Measurements from ENCODE around the gene CAPN15. TPM values are rescaled to one million over a fixed set of nuclear protein-coding genes. Genes with fewer than 3 reads are reported as not detected.

CAPN15 gene
- total and polyA plus RNA-seq, 5 experiments from 2014 or later: 5.5 to 63.2 (median 7.9) TPM

DNA sequence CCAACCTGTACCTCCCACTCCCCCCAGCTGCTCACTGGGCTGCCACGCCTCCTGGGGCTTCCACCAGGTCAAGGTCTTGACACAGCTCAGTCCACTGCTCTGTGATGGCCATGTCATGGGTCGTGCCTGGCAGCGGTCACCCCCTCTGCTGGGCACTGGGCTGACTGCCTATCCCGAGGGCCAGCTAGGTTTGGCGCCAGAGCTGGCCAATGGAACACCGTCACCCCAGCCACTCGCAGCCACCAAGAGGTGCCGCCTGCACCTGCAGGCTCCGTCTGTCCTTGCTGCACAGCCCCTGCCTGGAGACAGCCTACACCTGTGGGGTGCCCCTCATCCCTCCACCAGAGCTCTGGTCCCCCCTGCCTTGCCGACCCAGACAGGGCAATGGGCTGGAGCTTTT, 57.8 kb downstream of the CAPN15 start:
- no peaks in the 10 kb centered on the region for H3K27me3 Mint-ChIP-seq
- H3K36me3 Mint-ChIP-seq: no peaks in the 10 kb centered on the region
- POLR2A ChIA-PET: interaction anchor here (0.8 to 1.8 kb wide), 3 partner anchors 12 to 1187 kb away, joined by 3 to 5 read pairs (median 5); partner anchors contain the start of genes EME2 and NHLRC4
- H3K27ac Mint-ChIP-seq: peak overlapping the region in 2 of 10 donors; percentile 47 to 76
- no peak overlapping the region for H3K4me3 Mint-ChIP-seq
- DNase-seq: no peak
- ATAC-seq: no peak
- peaks cover 6 to 15% (median 10%) of the 10 kb centered on the region in 4 donors for H3K4me1 Mint-ChIP-seq
- H3K9me3 Mint-ChIP-seq: no peaks in the 10 kb centered on the region

- Mint-ChIP-seq H3K27ac (peak overlapping the region in 3 of 10 donors; percentile 21 to 76 (median 56)), H3K9me3 (no peaks in the 10 kb centered on the region)
- POLR2A ChIA-PET: interaction anchor here (1.4 to 1.8 kb wide), 2 partner anchors 11 to 19 kb away, joined by 3 to 5 read pairs; partner anchors contain the start of gene NHLRC4
Observed at GRCh38 chr16:586047-586644, 58.6 kb downstream of the CAPN15 start.

GRCh38 chr16:586645-587590, 59.4 kb downstream of the CAPN15 start:
- peak overlapping the region in 8 of 10 donors; percentile 11 to 98 (median 78) for H3K27ac Mint-ChIP-seq
- H3K4me1 Mint-ChIP-seq: peaks cover 15 to 29% (median 24%) of the 10 kb centered on the region in 4 donors
- ATAC-seq (no peak), DNase-seq (no peak)
- H3K4me3 Mint-ChIP-seq: peak overlapping the region; percentile 52 to 98 (median 92)
- POLR2A ChIA-PET: interaction anchor here (1.2 to 1.8 kb wide), 5 partner anchors 9 to 89 kb away, joined by 3 to 5 read pairs (median 3); partner anchors contain the start of genes NHLRC4 and RHBDL1
- no peaks in the 10 kb centered on the region for H3K27me3 Mint-ChIP-seq
- no peaks in the 10 kb centered on the region for H3K9me3 Mint-ChIP-seq
- no peaks in the 10 kb centered on the region for H3K36me3 Mint-ChIP-seq

More at GRCh38 chr16:586047-586644, 58.6 kb downstream of the CAPN15 start:
- DNase-seq: no peak
- no peaks in the 10 kb centered on the region for H3K36me3 Mint-ChIP-seq
- H3K27me3 Mint-ChIP-seq: no peaks in the 10 kb centered on the region
- peaks cover 13 to 22% (median 17%) of the 10 kb centered on the region in 4 donors for H3K4me1 Mint-ChIP-seq
- ATAC-seq: no peak
- peak overlapping the region in 1 of 10 donors; percentile 7 for H3K4me3 Mint-ChIP-seq

GRCh38 chr16:588639-588888, 61.1 kb downstream of the CAPN15 start:
- H3K36me3 Mint-ChIP-seq: no peaks in the 10 kb centered on the region
- peaks cover 20 to 41% (median 37%) of the 10 kb centered on the region in 4 donors for H3K4me1 Mint-ChIP-seq
- DNase-seq (peak in 9 of 10 donors; percentile 48 to 87 (median 67)), ATAC-seq (peak; percentile 31 to 34)
- POLR2A ChIA-PET: interaction anchor here (0.7 to 1.9 kb wide), 10 partner anchors 10 to 1944 kb away, joined by 3 to 12 read pairs (median 4); partner anchors contain the start of genes METTL26 and WDR90
- no peaks in the 10 kb centered on the region for H3K9me3 Mint-ChIP-seq
- peak overlapping the region; percentile 88 to 99 (median 96) for H3K4me3 Mint-ChIP-seq
- peak overlapping the region; percentile 92 to 99 (median 98) for H3K27ac Mint-ChIP-seq
- no peaks in the 10 kb centered on the region for H3K27me3 Mint-ChIP-seq

DNA sequence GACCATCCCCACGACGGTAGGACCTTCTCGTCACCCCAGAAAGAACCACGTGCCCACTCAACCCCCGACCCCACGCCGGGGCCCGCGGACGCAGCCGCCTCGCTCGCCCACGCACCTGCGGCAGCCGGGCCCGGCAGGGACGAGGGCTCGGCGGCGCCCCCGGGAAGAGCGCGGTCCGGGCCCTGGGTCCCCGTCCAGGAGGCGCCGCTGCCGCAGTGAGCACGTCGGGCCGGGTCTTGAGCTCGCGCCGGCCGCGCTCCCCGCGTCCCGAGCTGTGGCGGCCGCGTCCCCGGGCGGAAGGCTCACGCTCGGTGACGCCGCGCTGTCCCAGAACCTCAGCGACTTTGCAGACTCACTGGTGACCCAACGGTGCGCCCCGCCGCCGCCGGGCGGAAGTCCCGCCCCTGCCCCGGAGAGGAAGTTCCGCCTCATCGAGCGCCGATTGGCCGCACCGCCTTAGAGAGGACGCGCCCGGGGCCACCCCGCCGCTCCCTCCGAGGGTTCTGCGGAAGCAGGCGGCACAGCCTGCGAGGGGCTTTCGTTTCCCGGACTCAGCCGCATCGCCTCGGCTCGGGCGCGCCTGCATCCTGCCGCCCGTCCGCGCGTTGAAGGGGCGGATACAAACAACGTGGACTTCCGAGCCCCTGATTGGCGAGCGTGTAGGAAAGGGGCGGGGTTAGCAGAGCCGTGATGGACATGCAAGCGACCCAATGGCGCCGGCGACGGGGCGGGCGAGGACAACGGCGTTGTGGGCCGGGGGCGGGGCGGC, 61.6 kb downstream of the CAPN15 start:
- POLR2A ChIA-PET: interaction anchor here (0.7 to 1.9 kb wide), 10 partner anchors 10 to 1944 kb away, joined by 3 to 12 read pairs (median 4); partner anchors contain the start of genes METTL26 and WDR90
- H3K4me1 Mint-ChIP-seq: peaks cover 22 to 43% (median 41%) of the 10 kb centered on the region in 4 donors
- peak overlapping the region; percentile 95 to 100 (median 99) for H3K4me3 Mint-ChIP-seq
- DNase-seq: peak; percentile 96 to 100 (median 98)
- H3K27ac Mint-ChIP-seq: peak overlapping the region; percentile 98 to 100 (median 98)
- no peaks in the 10 kb centered on the region for H3K27me3 Mint-ChIP-seq
- H3K9me3 Mint-ChIP-seq: no peaks in the 10 kb centered on the region
- H3K36me3 Mint-ChIP-seq: no peaks in the 10 kb centered on the region
- ATAC-seq: peak; percentile 70 to 75

GRCh38 chr16:589658-590187, 62.2 kb downstream of the CAPN15 start, which contains the start of gene RAB40C:
RAB40C (plus strand) TSS chr16:590066; CDS start chr16:590292, 226 bp downstream.
- Mint-ChIP-seq H3K36me3 (peaks cover 0 to 2% (median 0%) of the 10 kb centered on the region in 3 donors), H3K4me1 (peaks cover 24 to 46% (median 45%) of the 10 kb centered on the region in 4 donors), H3K4me3 (peak within 1 kb of the TSS; percentile 95 to 100 (median 99)), H3K27ac (peak within 1 kb of the TSS; percentile 98 to 100 (median 98)), H3K27me3 (no peaks in the 10 kb centered on the region), H3K9me3 (no peaks in the 10 kb centered on the region)
- peak; percentile 98 to 100 (median 99) for DNase-seq
- ATAC-seq: peak; percentile 83 to 84
- POLR2A ChIA-PET: interaction anchor here (0.6 to 1.9 kb wide), 4 partner anchors 42 to 59 kb away, joined by 3 to 12 read pairs (median 7); partner anchors contain the start of genes METTL26 and WDR90

DNA sequence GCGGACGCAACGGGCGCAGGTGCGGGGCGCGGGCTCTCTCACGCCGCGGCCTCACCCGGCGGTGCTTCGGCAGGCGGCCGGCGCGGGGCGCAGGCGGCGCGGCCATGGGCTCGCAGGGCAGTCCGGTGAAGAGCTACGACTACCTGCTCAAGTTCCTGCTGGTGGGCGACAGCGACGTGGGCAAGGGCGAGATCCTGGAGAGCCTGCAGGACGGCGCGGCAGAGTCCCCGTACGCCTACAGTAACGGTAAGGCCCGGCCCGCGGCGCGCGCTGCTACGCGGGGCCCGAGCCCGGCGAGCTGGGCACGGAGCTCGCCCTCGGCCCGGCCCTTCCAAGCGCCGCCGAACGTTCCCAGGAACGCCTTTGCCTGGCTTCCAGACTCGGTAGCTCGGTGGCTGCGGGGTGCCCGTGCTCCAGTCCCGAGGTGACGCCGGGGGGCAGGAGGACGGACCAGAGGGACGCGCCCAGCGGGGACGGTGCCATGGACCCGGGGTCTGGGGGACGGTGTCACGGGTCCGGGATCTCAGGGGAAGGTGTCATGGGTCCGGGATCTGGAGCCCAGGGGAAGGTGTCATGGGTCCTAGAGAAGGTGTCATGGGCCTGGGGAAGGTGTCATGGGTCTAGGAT, 62.8 kb downstream of the CAPN15 start:
- ATAC-seq: peak in 1 of 2 donors; percentile 0
- Mint-ChIP-seq H3K27me3 (no peaks in the 10 kb centered on the region), H3K36me3 (peaks cover 0 to 2% (median 0%) of the 10 kb centered on the region in 3 donors), H3K4me3 (peak overlapping the region; percentile 73 to 98 (median 92)), H3K4me1 (peaks cover 24 to 46% (median 45%) of the 10 kb centered on the region in 4 donors), H3K9me3 (no peaks in the 10 kb centered on the region), H3K27ac (peak overlapping the region; percentile 74 to 97 (median 88))
- POLR2A ChIA-PET: interaction anchor here (0.6 to 1.2 kb wide), 4 partner anchors 41 to 100 kb away, joined by 3 to 5 read pairs (median 4); partner anchors contain the start of gene METTL26
- peak in 1 of 10 donors; percentile 31 for DNase-seq

DNA sequence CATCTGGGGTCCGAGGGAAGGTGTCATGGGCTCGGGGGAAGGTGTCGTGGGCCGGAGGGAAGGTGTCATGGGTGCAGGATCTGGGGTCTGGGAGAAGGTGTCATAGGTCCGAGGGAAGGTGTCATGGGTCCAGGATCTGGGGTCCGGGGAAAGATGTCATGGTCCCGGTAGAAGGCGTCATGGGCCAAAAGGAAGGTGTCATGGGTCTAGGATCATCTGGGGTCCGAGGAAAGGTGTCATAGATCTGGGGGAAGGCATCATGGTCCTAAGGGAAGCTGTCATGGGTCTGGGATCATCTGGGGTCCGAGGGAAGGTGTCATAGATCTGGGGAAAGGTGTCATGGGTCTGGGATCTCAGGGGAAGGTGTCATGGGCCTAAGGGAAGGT, 63.3 kb downstream of the CAPN15 start:
- POLR2A ChIA-PET: interaction anchor here (0.6 to 1.2 kb wide), 4 partner anchors 40 to 99 kb away, joined by 3 to 5 read pairs (median 4); partner anchors contain the start of gene METTL26
- H3K9me3 Mint-ChIP-seq: no peaks in the 10 kb centered on the region

GRCh38 chr16:591231-591630, 63.7 kb downstream of the CAPN15 start:
- peaks cover 0 to 5% (median 0%) of the 10 kb centered on the region in 3 donors for H3K36me3 Mint-ChIP-seq
- H3K9me3 Mint-ChIP-seq: no peaks in the 10 kb centered on the region
- peak overlapping the region; percentile 74 to 97 (median 88) for H3K27ac Mint-ChIP-seq
- no peaks in the 10 kb centered on the region for H3K27me3 Mint-ChIP-seq
- POLR2A ChIA-PET: no interaction called here
- DNase-seq (no peak), ATAC-seq (no peak)
- H3K4me3 Mint-ChIP-seq: peak overlapping the region; percentile 73 to 98 (median 92)
- peaks cover 22 to 51% (median 47%) of the 10 kb centered on the region in 4 donors for H3K4me1 Mint-ChIP-seq

More for the DNA sequence above, 63.3 kb downstream of the CAPN15 start:
- Mint-ChIP-seq H3K27ac (peak overlapping the region; percentile 74 to 97 (median 88)), H3K4me3 (peak overlapping the region; percentile 73 to 98 (median 92)), H3K27me3 (no peaks in the 10 kb centered on the region), H3K36me3 (peaks cover 0 to 3% (median 0%) of the 10 kb centered on the region in 3 donors), H3K4me1 (peaks cover 22 to 46% (median 44%) of the 10 kb centered on the region in 4 donors)
- DNase-seq (no peak), ATAC-seq (no peak)

GRCh38 chr16:591892-592517, 64.5 kb downstream of the CAPN15 start:
- Mint-ChIP-seq H3K9me3 (no peaks in the 10 kb centered on the region), H3K27ac (peak overlapping the region in 4 of 10 donors; percentile 27 to 78 (median 54)), H3K36me3 (peaks cover 0 to 9% (median 0%) of the 10 kb centered on the region in 3 donors), H3K4me3 (peak overlapping the region in 9 of 10 donors; percentile 37 to 98 (median 90)), H3K27me3 (no peaks in the 10 kb centered on the region), H3K4me1 (peaks cover 22 to 58% (median 50%) of the 10 kb centered on the region in 4 donors)
- ATAC-seq: no peak
- POLR2A ChIA-PET: interaction anchor here (2.6 kb wide), 1 partner anchor 44 kb away, joined by 7 read pairs; the partner anchor contains the start of gene METTL26
- DNase-seq: peak in 1 of 10 donors; percentile 50
